Measurements from ENCODE around the gene LRRK2. TPM values are rescaled to one million over a fixed set of nuclear protein-coding genes. Genes with fewer than 3 reads are reported as not detected.

Gene LRRK2
- total and polyA plus RNA-seq, 10 of the 15 experiments (the other 5 are each of a cell fraction or from before 2014, with no cell fraction given): 0.80 to 32.6 (median 1.4) TPM

DNA sequence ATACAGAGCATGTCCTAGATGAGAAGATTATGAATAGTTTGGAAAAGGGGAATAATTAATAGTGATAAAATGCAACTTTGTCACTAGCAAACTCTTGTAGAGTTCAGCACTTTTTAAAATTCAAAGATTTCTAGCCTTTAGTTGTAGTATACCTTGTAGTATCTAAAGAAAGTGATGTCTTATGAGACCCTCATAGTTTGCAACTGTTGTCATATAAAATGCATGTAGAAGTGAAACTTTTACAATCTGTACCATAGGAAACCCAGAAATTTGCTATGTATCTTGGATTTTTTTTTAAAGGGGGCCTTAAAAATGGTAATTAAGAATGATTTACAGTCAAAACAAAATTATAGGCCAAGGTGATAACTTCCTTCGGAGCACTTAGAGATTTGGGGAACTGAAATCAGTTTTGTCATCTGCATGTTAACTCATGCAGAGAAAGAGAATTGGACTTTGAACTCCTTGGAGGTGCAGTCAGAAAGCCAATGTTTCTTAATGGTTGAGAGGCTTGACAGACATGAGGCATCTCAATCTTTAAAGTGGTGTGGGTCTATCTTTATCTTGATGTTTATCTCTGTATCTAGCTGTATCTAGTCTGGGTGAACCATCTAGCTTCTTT is 1.3 kb downstream of the LRRK2 start (continued):
- TF ChIP-seq, protein P1, sequence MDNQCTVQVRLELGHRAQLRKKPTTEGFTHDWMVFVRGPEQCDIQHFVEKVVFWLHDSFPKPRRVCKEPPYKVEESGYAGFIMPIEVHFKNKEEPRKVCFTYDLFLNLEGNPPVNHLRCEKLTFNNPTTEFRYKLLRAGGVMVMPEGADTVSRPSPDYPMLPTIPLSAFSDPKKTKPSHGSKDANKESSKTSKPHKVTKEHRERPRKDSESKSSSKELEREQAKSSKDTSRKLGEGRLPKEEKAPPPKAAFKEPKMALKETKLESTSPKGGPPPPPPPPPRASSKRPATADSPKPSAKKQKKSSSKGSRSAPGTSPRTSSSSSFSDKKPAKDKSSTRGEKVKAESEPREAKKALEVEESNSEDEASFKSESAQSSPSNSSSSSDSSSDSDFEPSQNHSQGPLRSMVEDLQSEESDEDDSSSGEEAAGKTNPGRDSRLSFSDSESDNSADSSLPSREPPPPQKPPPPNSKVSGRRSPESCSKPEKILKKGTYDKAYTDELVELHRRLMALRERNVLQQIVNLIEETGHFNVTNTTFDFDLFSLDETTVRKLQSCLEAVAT (IDR thresholded peaks at IDR 0.05): no peak
- TF ChIP-seq CBX5 (IDR thresholded peaks at IDR 0.05; ENCODE audit: low read depth) (no peak), PAX8 (IDR thresholded peaks at IDR 0.05) (0 out of 2 replicates have a peak, but pooled peaks have one; percentile 26), TCF7 (IDR thresholded peaks at IDR 0.05; ENCODE audit: borderline replicate concordance) (peak; percentile 50; the same call in 1 of the 2 replicates), FOXM1 (IDR thresholded peaks at IDR 0.05; ENCODE audit: low read depth, low read length) (peak; percentile 48; the same call in 1 of the 2 replicates), ASH2L (IDR thresholded peaks at IDR 0.05; ENCODE audit: borderline replicate concordance, low read depth) (no peak), SUZ12 (IDR thresholded peaks at IDR 0.05; ENCODE audit: unreplicated experiment) (no peak), HDAC2 (IDR thresholded peaks at IDR 0.05) (no peak), DPF2 (IDR thresholded peaks at IDR 0.05) (peak; percentile 99), SREBF1 (IDR thresholded peaks at IDR 0.05; ENCODE audit: low read length) (peak; percentile 44; the same call in 1 of the 2 replicates), RAD21 (IDR thresholded peaks at IDR 0.05; ENCODE audit: insufficient read depth, low read depth, low read length) (no peak), BMI1 (IDR thresholded peaks at IDR 0.05; ENCODE audit: borderline replicate concordance) (peak; percentile 87), BRCA1 (IDR thresholded peaks at IDR 0.05; ENCODE audit: low read depth, low read length) (no peak), SIX5 (IDR thresholded peaks at IDR 0.05; ENCODE audit: low read depth, low read length, severe bottlenecking) (no peak), POLR2A (IDR thresholded peaks at IDR 0.05; ENCODE audit: low read depth, low read length) (no peak), CEBPB (IDR thresholded peaks at IDR 0.05; ENCODE audit: borderline replicate concordance in 1 of 2, low read depth in 2 of 2, low read length in 2 of 2) (no peak), SIN3A (IDR thresholded peaks at IDR 0.05; ENCODE audit: low read depth, low read length) (peak; percentile 14; the same call in 1 of the 2 replicates), NR2C2 (IDR thresholded peaks at IDR 0.05; ENCODE audit: borderline replicate concordance, control insufficient read depth, insufficient read length, low read depth) (no peak), PML (IDR thresholded peaks at IDR 0.05; ENCODE audit: low read length) (no peak), SMAD5 (IDR thresholded peaks at IDR 0.05; ENCODE audit: low read depth) (no peak)
- TF ChIP-seq, protein P2, sequence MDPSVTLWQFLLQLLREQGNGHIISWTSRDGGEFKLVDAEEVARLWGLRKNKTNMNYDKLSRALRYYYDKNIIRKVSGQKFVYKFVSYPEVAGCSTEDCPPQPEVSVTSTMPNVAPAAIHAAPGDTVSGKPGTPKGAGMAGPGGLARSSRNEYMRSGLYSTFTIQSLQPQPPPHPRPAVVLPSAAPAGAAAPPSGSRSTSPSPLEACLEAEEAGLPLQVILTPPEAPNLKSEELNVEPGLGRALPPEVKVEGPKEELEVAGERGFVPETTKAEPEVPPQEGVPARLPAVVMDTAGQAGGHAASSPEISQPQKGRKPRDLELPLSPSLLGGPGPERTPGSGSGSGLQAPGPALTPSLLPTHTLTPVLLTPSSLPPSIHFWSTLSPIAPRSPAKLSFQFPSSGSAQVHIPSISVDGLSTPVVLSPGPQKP (IDR thresholded peaks at IDR 0.05; ENCODE audit: low read depth, low read length): no peak
- TF ChIP-seq, protein P3, sequence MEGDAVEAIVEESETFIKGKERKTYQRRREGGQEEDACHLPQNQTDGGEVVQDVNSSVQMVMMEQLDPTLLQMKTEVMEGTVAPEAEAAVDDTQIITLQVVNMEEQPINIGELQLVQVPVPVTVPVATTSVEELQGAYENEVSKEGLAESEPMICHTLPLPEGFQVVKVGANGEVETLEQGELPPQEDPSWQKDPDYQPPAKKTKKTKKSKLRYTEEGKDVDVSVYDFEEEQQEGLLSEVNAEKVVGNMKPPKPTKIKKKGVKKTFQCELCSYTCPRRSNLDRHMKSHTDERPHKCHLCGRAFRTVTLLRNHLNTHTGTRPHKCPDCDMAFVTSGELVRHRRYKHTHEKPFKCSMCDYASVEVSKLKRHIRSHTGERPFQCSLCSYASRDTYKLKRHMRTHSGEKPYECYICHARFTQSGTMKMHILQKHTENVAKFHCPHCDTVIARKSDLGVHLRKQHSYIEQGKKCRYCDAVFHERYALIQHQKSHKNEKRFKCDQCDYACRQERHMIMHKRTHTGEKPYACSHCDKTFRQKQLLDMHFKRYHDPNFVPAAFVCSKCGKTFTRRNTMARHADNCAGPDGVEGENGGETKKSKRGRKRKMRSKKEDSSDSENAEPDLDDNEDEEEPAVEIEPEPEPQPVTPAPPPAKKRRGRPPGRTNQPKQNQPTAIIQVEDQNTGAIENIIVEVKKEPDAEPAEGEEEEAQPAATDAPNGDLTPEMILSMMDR (IDR thresholded peaks at IDR 0.05 in 2 of 3, conservative IDR thresholded peaks at IDR 0.05 in 1 of 3; ENCODE audit: control insufficient read depth in 2 of 3, extremely low read depth in 1 of 3, insufficient read depth in 1 of 3, low read depth in 3 of 3, low read length in 3 of 3): no peak
- TF ChIP-seq, protein P4, sequence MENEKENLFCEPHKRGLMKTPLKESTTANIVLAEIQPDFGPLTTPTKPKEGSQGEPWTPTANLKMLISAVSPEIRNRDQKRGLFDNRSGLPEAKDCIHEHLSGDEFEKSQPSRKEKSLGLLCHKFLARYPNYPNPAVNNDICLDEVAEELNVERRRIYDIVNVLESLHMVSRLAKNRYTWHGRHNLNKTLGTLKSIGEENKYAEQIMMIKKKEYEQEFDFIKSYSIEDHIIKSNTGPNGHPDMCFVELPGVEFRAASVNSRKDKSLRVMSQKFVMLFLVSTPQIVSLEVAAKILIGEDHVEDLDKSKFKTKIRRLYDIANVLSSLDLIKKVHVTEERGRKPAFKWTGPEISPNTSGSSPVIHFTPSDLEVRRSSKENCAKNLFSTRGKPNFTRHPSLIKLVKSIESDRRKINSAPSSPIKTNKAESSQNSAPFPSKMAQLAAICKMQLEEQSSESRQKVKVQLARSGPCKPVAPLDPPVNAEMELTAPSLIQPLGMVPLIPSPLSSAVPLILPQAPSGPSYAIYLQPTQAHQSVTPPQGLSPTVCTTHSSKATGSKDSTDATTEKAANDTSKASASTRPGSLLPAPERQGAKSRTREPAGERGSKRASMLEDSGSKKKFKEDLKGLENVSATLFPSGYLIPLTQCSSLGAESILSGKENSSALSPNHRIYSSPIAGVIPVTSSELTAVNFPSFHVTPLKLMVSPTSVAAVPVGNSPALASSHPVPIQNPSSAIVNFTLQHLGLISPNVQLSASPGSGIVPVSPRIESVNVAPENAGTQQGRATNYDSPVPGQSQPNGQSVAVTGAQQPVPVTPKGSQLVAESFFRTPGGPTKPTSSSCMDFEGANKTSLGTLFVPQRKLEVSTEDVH (IDR thresholded peaks at IDR 0.05; ENCODE audit: low read depth, partially characterized antibody): no peak
